ENCODE data around the gene PRPS1L1.

- TF ChIP-seq, protein P1, sequence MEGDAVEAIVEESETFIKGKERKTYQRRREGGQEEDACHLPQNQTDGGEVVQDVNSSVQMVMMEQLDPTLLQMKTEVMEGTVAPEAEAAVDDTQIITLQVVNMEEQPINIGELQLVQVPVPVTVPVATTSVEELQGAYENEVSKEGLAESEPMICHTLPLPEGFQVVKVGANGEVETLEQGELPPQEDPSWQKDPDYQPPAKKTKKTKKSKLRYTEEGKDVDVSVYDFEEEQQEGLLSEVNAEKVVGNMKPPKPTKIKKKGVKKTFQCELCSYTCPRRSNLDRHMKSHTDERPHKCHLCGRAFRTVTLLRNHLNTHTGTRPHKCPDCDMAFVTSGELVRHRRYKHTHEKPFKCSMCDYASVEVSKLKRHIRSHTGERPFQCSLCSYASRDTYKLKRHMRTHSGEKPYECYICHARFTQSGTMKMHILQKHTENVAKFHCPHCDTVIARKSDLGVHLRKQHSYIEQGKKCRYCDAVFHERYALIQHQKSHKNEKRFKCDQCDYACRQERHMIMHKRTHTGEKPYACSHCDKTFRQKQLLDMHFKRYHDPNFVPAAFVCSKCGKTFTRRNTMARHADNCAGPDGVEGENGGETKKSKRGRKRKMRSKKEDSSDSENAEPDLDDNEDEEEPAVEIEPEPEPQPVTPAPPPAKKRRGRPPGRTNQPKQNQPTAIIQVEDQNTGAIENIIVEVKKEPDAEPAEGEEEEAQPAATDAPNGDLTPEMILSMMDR (conservative IDR thresholded peaks at IDR 0.05) = no peak
- no peak for TF ChIP-seq ZFX (IDR thresholded peaks at IDR 0.05)
Measured at GRCh38 chr7:17985473-17986239, 42.0 kb downstream of the PRPS1L1 start.
